Activated CD8-positive, alpha-beta T cell treated with anti-CD3 and anti-CD28 coated beads for 36 hours (primary cell): ENCODE data around the gene DNAJC1. TPM values are rescaled to one million over a fixed set of nuclear protein-coding genes. Genes with fewer than 3 reads are reported as not detected.
A peak's percentile ranks its signal among the peaks of the same experiment; 100 is the strongest.

Experiments used
- ATAC-seq: fragments of 200-7000 bp; cut with Tn5 transposase; one replicate; pipeline ENCODE4 v1.10.0; 2021; ENCODE audit warnings: mild to moderate bottlenecking, moderate library complexity
- CTCF ChIA-PET: fragments of 350-600 bp; sonication (Branson Sonifier 250); formaldehyde crosslinking; loops from one replicate; lab custom pipeline; 2021; ENCODE audit warnings: antibody characterized with exemption; lab: Charles Lee
- POLR2A ChIA-PET: fragments of 350-600 bp; sonication (Branson Sonifier 250); formaldehyde crosslinking; loops from one replicate; lab custom pipeline; 2021; ENCODE audit warnings: antibody characterized with exemption; lab: Charles Lee
- DNase-seq: peaks from one replicate; pipeline ENCODE4 v3.0.0-alpha.2; 2020
- H3K27ac Mint-ChIP-seq: one replicate; pipeline ENCODE4 v1.8.0; 2021; ENCODE audit warnings: mild to moderate bottlenecking, mixed read lengths
- H3K27me3 Mint-ChIP-seq: one replicate; pipeline ENCODE4 v1.8.0; 2021; ENCODE audit warnings: mixed read lengths
- H3K36me3 Mint-ChIP-seq: one replicate; pipeline ENCODE4 v1.8.0; 2021; ENCODE audit warnings: low read depth, mixed read lengths
- H3K4me1 Mint-ChIP-seq: one replicate; pipeline ENCODE4 v1.8.0; 2021; ENCODE audit warnings: low read depth, mixed read lengths
- H3K4me3 Mint-ChIP-seq: one replicate; pipeline ENCODE4 v1.8.0; 2021; ENCODE audit warnings: mild to moderate bottlenecking, moderate library complexity, mixed read lengths
- H3K9me3 Mint-ChIP-seq: one replicate; pipeline ENCODE4 v1.8.0; 2021; ENCODE audit warnings: mixed read lengths
- CTCF ChIP-seq: fragments of 200-600 bp; IDR thresholded peaks from one replicate; pipeline ENCODE4 v1.8.0; 2022; ENCODE audit warnings: antibody characterized with exemption, mild to moderate bottlenecking
- intact Hi-C: fragments of 100-400 bp; cut with micrococcal nuclease; formaldehyde crosslinking; loops from one replicate; pipeline ENCODE4 v1.10.0; 2022
- total RNA-seq, 2 experiments: library from RNA; stranded (reverse); gene quantifications; one replicate each; pipeline ENCODE4 v1.2.3, GENCODE V29; 2021

The DNAJC1 gene
- total RNA-seq, 2 experiments from 2014 or later: 19.3 to 23.7 TPM

DNA sequence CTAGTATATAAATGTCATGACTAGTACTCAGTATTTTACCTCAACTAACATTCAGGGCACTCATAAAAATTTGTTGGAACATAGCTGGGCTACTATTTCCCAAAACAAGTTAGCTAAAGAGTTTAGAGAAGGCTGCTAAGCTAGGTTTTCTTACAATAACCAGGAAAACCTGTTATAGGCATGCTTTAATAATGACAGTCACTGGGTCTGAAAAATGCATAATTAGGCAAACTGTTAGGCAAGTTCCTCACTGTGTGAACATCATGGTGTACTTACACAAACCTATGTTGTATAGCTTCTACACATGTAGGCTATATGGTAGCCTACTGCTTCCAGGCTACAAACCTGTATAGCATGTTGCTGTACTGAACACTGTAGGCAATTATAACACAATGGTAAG lies 79.0 kb downstream of the DNAJC1 start:
- TF ChIP-seq CTCF: no peak
- H3K27me3 Mint-ChIP-seq: no peaks in the 10 kb centered on the region
- H3K27ac Mint-ChIP-seq: no peak overlapping the region
- H3K36me3 Mint-ChIP-seq: peaks cover 7% of the 10 kb centered on the region
- no peaks in the 10 kb centered on the region for H3K9me3 Mint-ChIP-seq
- POLR2A ChIA-PET: no interaction called here
- no peak for DNase-seq
- ATAC-seq: no peak
- no peaks in the 10 kb centered on the region for H3K4me1 Mint-ChIP-seq
- intact Hi-C loops: no loop called here
- no peak overlapping the region for H3K4me3 Mint-ChIP-seq
- CTCF ChIA-PET: no interaction called here

- no peak for TF ChIP-seq CTCF
- ChIA-PET CTCF (no interaction called here), POLR2A (no interaction called here)
- no peaks in the 10 kb centered on the region for H3K9me3 Mint-ChIP-seq
- intact Hi-C loops: no loop called here
- H3K4me3 Mint-ChIP-seq: no peak overlapping the region
- H3K4me1 Mint-ChIP-seq: no peaks in the 10 kb centered on the region
- H3K36me3 Mint-ChIP-seq: peaks cover 4% of the 10 kb centered on the region
- H3K27ac Mint-ChIP-seq: no peak overlapping the region
- no peaks in the 10 kb centered on the region for H3K27me3 Mint-ChIP-seq
- ATAC-seq (no peak), DNase-seq (no peak)
These were observed 82.9 kb downstream of the DNAJC1 start for GRCh38 chr10:21920633-21921032.

- Mint-ChIP-seq H3K9me3 (no peaks in the 10 kb centered on the region), H3K27me3 (no peaks in the 10 kb centered on the region), H3K27ac (no peak overlapping the region), H3K4me3 (no peak overlapping the region), H3K4me1 (no peaks in the 10 kb centered on the region), H3K36me3 (peaks cover 6% of the 10 kb centered on the region)
- no peak for DNase-seq
- ATAC-seq: no peak
- ChIA-PET CTCF (no interaction called here), POLR2A (interaction anchor here (0.7 kb wide), 1 partner anchor 420 kb away, joined by 4 read pairs; no protein-coding TSS in a partner anchor)
- no peak for TF ChIP-seq CTCF
- intact Hi-C loops: no loop called here
These were observed 83.6 kb downstream of the DNAJC1 start for GRCh38 chr10:21919906-21920305.

DNA sequence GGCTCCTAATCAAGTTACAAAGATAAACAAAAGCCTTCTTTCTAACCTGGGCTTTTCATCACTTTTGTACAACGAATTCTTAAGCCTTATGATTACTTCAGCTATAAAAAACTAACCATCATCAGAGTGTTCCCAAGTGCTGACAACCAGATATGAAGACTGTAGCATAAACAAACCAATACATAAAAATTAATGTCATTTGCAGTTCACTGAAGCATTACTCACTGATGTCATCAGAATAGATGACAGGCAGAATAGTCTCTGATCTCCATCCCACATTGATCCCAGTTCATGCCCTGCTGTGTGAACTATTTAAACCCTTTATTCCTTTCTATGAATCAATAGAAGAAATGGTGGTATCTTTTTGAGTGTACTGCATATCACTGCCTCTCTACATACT lies 84.4 kb downstream of the DNAJC1 start:
- Mint-ChIP-seq H3K4me1 (no peaks in the 10 kb centered on the region), H3K36me3 (peaks cover 6% of the 10 kb centered on the region), H3K27me3 (no peaks in the 10 kb centered on the region), H3K4me3 (no peak overlapping the region), H3K27ac (no peak overlapping the region), H3K9me3 (no peaks in the 10 kb centered on the region)
- intact Hi-C loops: no loop called here
- no peak for ATAC-seq
- DNase-seq: no peak
- no peak for TF ChIP-seq CTCF
- CTCF ChIA-PET: no interaction called here
- POLR2A ChIA-PET: interaction anchor here (0.7 kb wide), 1 partner anchor 420 kb away, joined by 4 read pairs; no protein-coding TSS in a partner anchor

DNA sequence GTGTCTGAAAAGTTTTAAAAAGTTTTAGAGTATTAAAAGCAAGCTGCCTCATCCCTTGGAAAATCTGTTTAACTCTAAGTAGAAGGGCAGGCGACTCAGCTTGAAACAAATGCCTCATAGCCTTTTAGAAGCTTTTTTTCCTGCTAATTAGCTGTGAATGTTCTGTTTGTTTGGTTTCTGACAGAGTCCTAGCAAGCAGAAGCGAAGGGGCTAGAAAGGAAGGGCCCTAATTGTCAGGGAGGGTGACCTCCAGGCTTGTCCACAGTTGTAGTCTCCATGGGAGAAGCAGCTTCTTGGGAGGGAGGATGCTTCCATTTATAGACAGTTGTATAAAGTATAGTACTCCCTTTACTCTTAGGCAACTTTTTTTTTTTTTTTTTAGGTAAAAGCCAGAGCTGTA lies 90.9 kb downstream of the DNAJC1 start:
- no peak overlapping the region for H3K4me3 Mint-ChIP-seq
- no peak for ATAC-seq
- peaks cover 8% of the 10 kb centered on the region for H3K36me3 Mint-ChIP-seq
- ChIA-PET CTCF (interaction anchor here (0.9 kb wide), 1 partner anchor 18 kb away, joined by 3 read pairs; no protein-coding TSS in a partner anchor), POLR2A (no interaction called here)
- TF ChIP-seq CTCF: no peak
- no peaks in the 10 kb centered on the region for H3K9me3 Mint-ChIP-seq
- peaks cover 15% of the 10 kb centered on the region for H3K4me1 Mint-ChIP-seq
- H3K27me3 Mint-ChIP-seq: no peaks in the 10 kb centered on the region
- intact Hi-C loops: no loop called here
- no peak for DNase-seq
- peak overlapping the region; percentile 16 for H3K27ac Mint-ChIP-seq
